ENCODE measurements around the gene EYA3.

EYA3 gene

GRCh38 chr1:27994060-27994459 lies 94.3 kb downstream of the EYA3 start:
- Histone ChIP-seq H3K36me3 (ENCODE audit: control insufficient read depth, low read length) (peaks cover 87% of the 10 kb centered on the region), H3F3A (ENCODE audit: control insufficient read depth, insufficient read depth) (no peaks in the 10 kb centered on the region), H3K9me2 (replicated peaks; ENCODE audit: control insufficient read depth, low read length) (no peaks in the 10 kb centered on the region), H3K27ac (ENCODE audit: low read depth, low read length) (no peak overlapping the region), H3K9me3 (ENCODE audit: control insufficient read depth, insufficient read depth, low read length) (no peaks in the 10 kb centered on the region), H4K20me1 (ENCODE audit: control insufficient read depth, insufficient read depth, low read depth, low read length) (no peaks in the 10 kb centered on the region), H3K27me3 (ENCODE audit: control insufficient read depth, low read length) (no peaks in the 10 kb centered on the region), H3K4me3 (ENCODE audit: low read length) (no peak overlapping the region), H3K4me2 (ENCODE audit: low read length) (no peak overlapping the region), H3K4me1 (ENCODE audit: control insufficient read depth, low read length) (no peaks in the 10 kb centered on the region), H3K79me2 (ENCODE audit: control insufficient read depth, low read length) (no peaks in the 10 kb centered on the region)
- TF ChIP-seq, protein P1, sequence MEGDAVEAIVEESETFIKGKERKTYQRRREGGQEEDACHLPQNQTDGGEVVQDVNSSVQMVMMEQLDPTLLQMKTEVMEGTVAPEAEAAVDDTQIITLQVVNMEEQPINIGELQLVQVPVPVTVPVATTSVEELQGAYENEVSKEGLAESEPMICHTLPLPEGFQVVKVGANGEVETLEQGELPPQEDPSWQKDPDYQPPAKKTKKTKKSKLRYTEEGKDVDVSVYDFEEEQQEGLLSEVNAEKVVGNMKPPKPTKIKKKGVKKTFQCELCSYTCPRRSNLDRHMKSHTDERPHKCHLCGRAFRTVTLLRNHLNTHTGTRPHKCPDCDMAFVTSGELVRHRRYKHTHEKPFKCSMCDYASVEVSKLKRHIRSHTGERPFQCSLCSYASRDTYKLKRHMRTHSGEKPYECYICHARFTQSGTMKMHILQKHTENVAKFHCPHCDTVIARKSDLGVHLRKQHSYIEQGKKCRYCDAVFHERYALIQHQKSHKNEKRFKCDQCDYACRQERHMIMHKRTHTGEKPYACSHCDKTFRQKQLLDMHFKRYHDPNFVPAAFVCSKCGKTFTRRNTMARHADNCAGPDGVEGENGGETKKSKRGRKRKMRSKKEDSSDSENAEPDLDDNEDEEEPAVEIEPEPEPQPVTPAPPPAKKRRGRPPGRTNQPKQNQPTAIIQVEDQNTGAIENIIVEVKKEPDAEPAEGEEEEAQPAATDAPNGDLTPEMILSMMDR (IDR thresholded peaks at IDR 0.05; ENCODE audit: low read depth, low read length, poor library complexity, severe bottlenecking) = no peak
- no peak for TF ChIP-seq EZH2phosphoT487 (IDR thresholded peaks at IDR 0.05; ENCODE audit: borderline replicate concordance, low read length)

DNA sequence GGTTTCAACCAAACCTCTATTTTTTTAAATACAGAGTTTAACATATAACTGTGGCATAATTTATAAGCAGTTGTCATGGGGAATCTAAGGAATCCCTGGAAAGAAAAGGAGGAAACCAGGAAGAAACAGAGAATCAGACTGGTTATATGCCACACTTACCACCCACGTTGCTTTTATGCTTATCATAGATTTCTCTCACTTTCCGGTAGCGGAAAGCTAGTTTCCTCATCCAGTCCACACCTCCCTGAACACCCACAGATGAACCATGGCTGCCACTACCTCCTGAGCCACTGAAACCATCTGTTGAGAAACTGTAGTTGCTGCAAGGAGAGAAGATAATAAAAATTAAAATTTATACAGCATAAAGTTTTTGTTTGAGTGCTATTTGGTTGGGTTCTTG lies 95.2 kb downstream of the EYA3 start:
- H3K4me1 ChIP-seq (ENCODE audit: control insufficient read depth, low read length) = no peaks in the 10 kb centered on the region
- no peaks in the 10 kb centered on the region for H3K9me2 ChIP-seq (replicated peaks; ENCODE audit: control insufficient read depth, low read length)
- H3K27me3 ChIP-seq (ENCODE audit: control insufficient read depth, low read length) = no peaks in the 10 kb centered on the region
- H4K20me1 ChIP-seq (ENCODE audit: control insufficient read depth, insufficient read depth, low read depth, low read length) = no peaks in the 10 kb centered on the region
- H3K9me3 ChIP-seq (ENCODE audit: control insufficient read depth, insufficient read depth, low read length) = no peaks in the 10 kb centered on the region
- no peak overlapping the region for H3K27ac ChIP-seq (ENCODE audit: low read depth, low read length)
- TF ChIP-seq, protein P1 (IDR thresholded peaks at IDR 0.05; ENCODE audit: low read depth, low read length, poor library complexity, severe bottlenecking) = no peak
- TF ChIP-seq EZH2phosphoT487 (IDR thresholded peaks at IDR 0.05; ENCODE audit: borderline replicate concordance, low read length) = no peak
- no peak overlapping the region for H3K4me2 ChIP-seq (ENCODE audit: low read length)
- H3K36me3 ChIP-seq (ENCODE audit: control insufficient read depth, low read length) = peaks cover 91% of the 10 kb centered on the region
- no peaks in the 10 kb centered on the region for H3K79me2 ChIP-seq (ENCODE audit: control insufficient read depth, low read length)
- no peaks in the 10 kb centered on the region for H3F3A ChIP-seq (ENCODE audit: control insufficient read depth, insufficient read depth)
- no peak overlapping the region for H3K4me3 ChIP-seq (ENCODE audit: low read length)

- Histone ChIP-seq H3K9me3 (ENCODE audit: control insufficient read depth, insufficient read depth, low read length) (no peaks in the 10 kb centered on the region), H3K79me2 (ENCODE audit: control insufficient read depth, low read length) (no peaks in the 10 kb centered on the region), H4K20me1 (ENCODE audit: control insufficient read depth, insufficient read depth, low read depth, low read length) (no peaks in the 10 kb centered on the region), H3K36me3 (ENCODE audit: control insufficient read depth, low read length) (peaks cover 91% of the 10 kb centered on the region), H3K4me1 (ENCODE audit: control insufficient read depth, low read length) (no peaks in the 10 kb centered on the region), H3K9me2 (replicated peaks; ENCODE audit: control insufficient read depth, low read length) (no peaks in the 10 kb centered on the region), H3K4me2 (ENCODE audit: low read length) (no peak overlapping the region), H3K27ac (ENCODE audit: low read depth, low read length) (no peak overlapping the region), H3K4me3 (ENCODE audit: low read length) (no peak overlapping the region), H3K27me3 (ENCODE audit: control insufficient read depth, low read length) (no peaks in the 10 kb centered on the region), H3F3A (ENCODE audit: control insufficient read depth, insufficient read depth) (no peaks in the 10 kb centered on the region)
- TF ChIP-seq, protein P1 (IDR thresholded peaks at IDR 0.05; ENCODE audit: low read depth, low read length, poor library complexity, severe bottlenecking) = no peak
- no peak for TF ChIP-seq EZH2phosphoT487 (IDR thresholded peaks at IDR 0.05; ENCODE audit: borderline replicate concordance, low read length)
Measured at GRCh38 chr1:27992276-27992675, 96.1 kb downstream of the EYA3 start.

All from DOHH2 (cell line).